ENCODE data around the gene DOCK4. TPM values are rescaled to one million over a fixed set of nuclear protein-coding genes. Genes with fewer than 3 reads are reported as not detected.

DOCK4 gene
- total and polyA plus RNA-seq, 2 donors from 2014 or later, result 3.2 to 38.9 TPM

- Histone ChIP-seq H3K9me3 (ENCODE audit: control insufficient read depth in 2 of 3, insufficient read depth in 1 of 3, low read length in 3 of 3) (no peaks in the 10 kb centered on the region), H3K4me1 (ENCODE audit: control insufficient read depth in 2 of 3, insufficient read depth in 2 of 3, low read depth in 1 of 3, low read length in 3 of 3) (peaks cover 0 to 9% (median 8%) of the 10 kb centered on the region in 3 donors), H3K9ac (ENCODE audit: low read length in 3 of 3) (no peak overlapping the region), H3K36me3 (ENCODE audit: control insufficient read depth in 2 of 3, insufficient read depth in 3 of 3, low read length in 3 of 3) (no peaks in the 10 kb centered on the region), H3K27me3 (ENCODE audit: control insufficient read depth, insufficient read depth, low read length) (no peaks in the 10 kb centered on the region), H3K27ac (ENCODE audit: low read depth in 2 of 2, low read length in 2 of 2) (no peak overlapping the region), H3K4me3 (ENCODE audit: low read length in 3 of 3) (no peak overlapping the region)
- no peak for TF ChIP-seq CTCF (IDR thresholded peaks at IDR 0.05; ENCODE audit: borderline replicate concordance, extremely low read depth, insufficient read depth)
- no peak for FAIRE-seq
- DNase-seq, result no peak
- intact Hi-C loops (cut with DNase I), result no loop called here
Measured at GRCh38 chr7:112215787-112216186, 9.6 kb upstream of the DOCK4 start.

- H3K4me3 ChIP-seq (ENCODE audit: low read length in 3 of 3), result no peak overlapping the region
- no peaks in the 10 kb centered on the region for H3K27me3 ChIP-seq (ENCODE audit: control insufficient read depth, insufficient read depth, low read length)
- H3K9me3 ChIP-seq (ENCODE audit: control insufficient read depth in 2 of 3, insufficient read depth in 1 of 3, low read length in 3 of 3), result no peaks in the 10 kb centered on the region
- no peaks in the 10 kb centered on the region for H3K36me3 ChIP-seq (ENCODE audit: control insufficient read depth in 2 of 3, insufficient read depth in 3 of 3, low read length in 3 of 3)
- no peak overlapping the region for H3K27ac ChIP-seq (ENCODE audit: low read depth in 2 of 2, low read length in 2 of 2)
- no peak overlapping the region for H3K9ac ChIP-seq (ENCODE audit: low read length in 3 of 3)
- intact Hi-C loops (cut with DNase I), result no loop called here
- H3K4me1 ChIP-seq (ENCODE audit: control insufficient read depth in 2 of 3, insufficient read depth in 2 of 3, low read depth in 1 of 3, low read length in 3 of 3), result peaks cover 0 to 10% (median 9%) of the 10 kb centered on the region in 3 donors
- DNase-seq, result no peak
- no peak for FAIRE-seq
- no peak for TF ChIP-seq CTCF (IDR thresholded peaks at IDR 0.05; ENCODE audit: borderline replicate concordance, extremely low read depth, insufficient read depth)
Measured at GRCh38 chr7:112214883-112215282, 8.7 kb upstream of the DOCK4 start.

DNA sequence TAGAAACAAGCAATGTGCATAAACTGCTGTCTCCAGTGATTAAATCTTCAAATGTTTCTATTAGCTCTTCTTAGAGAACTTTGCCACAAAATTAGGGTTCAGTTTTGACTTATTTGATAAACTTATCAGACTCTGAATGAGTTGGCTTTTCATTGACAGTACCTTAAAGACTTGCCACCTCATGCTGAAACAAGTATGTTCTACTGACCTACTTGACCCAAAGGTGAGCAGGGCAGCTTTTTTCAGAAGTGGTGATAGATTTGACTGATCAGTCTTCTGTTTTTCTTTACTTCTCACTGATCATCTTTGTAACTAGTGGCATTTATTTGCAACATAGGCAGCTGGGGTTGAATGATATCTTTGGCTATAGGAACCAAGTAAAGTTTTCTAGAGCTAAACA lies 8.1 kb upstream of the DOCK4 start:
- no peak overlapping the region for H3K9ac ChIP-seq (ENCODE audit: low read length in 3 of 3)
- intact Hi-C loops (cut with DNase I), result no loop called here
- DNase-seq (no peak), FAIRE-seq (no peak)
- no peaks in the 10 kb centered on the region for H3K9me3 ChIP-seq (ENCODE audit: control insufficient read depth in 2 of 3, insufficient read depth in 1 of 3, low read length in 3 of 3)
- no peaks in the 10 kb centered on the region for H3K36me3 ChIP-seq (ENCODE audit: control insufficient read depth in 2 of 3, insufficient read depth in 3 of 3, low read length in 3 of 3)
- H3K27me3 ChIP-seq (ENCODE audit: control insufficient read depth, insufficient read depth, low read length), result no peaks in the 10 kb centered on the region
- H3K4me3 ChIP-seq (ENCODE audit: low read length in 3 of 3), result no peak overlapping the region
- H3K4me1 ChIP-seq (ENCODE audit: control insufficient read depth in 2 of 3, insufficient read depth in 2 of 3, low read depth in 1 of 3, low read length in 3 of 3), result peaks cover 0 to 10% (median 9%) of the 10 kb centered on the region in 3 donors
- TF ChIP-seq CTCF (IDR thresholded peaks at IDR 0.05; ENCODE audit: borderline replicate concordance, extremely low read depth, insufficient read depth), result no peak
- H3K27ac ChIP-seq (ENCODE audit: low read depth in 2 of 2, low read length in 2 of 2), result no peak overlapping the region

DNA sequence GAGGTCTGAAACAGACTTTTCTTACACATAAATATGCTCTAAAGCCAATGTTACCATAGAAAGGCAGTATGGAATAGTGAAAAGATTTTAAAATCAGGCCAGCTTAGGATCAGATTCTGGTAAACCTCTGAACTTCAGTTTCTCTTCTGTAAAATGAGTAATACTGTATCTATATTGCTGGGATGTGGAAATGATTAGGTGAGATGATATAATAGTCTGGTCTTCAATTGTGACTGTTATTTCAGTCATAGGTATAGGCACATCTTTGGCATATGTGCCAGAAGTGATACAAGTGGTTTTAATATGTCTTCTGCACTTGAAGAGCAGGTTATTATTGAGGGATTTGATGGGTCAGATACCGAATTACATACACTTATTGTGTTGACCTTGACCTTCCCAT lies 7.5 kb upstream of the DOCK4 start:
- no peak for FAIRE-seq
- DNase-seq, result no peak
- intact Hi-C loops (cut with DNase I), result no loop called here

More for the DNA sequence above, 7.5 kb upstream of the DOCK4 start:
- no peak overlapping the region for H3K4me3 ChIP-seq (ENCODE audit: low read length in 3 of 3)
- H3K4me1 ChIP-seq (ENCODE audit: control insufficient read depth in 2 of 3, insufficient read depth in 2 of 3, low read depth in 1 of 3, low read length in 3 of 3), result peaks cover 0 to 10% (median 9%) of the 10 kb centered on the region in 3 donors
- no peak overlapping the region for H3K9ac ChIP-seq (ENCODE audit: low read length in 3 of 3)
- no peaks in the 10 kb centered on the region for H3K27me3 ChIP-seq (ENCODE audit: control insufficient read depth, insufficient read depth, low read length)
- no peak overlapping the region for H3K27ac ChIP-seq (ENCODE audit: low read depth in 2 of 2, low read length in 2 of 2)
- no peaks in the 10 kb centered on the region for H3K9me3 ChIP-seq (ENCODE audit: control insufficient read depth in 2 of 3, insufficient read depth in 1 of 3, low read length in 3 of 3)
- TF ChIP-seq CTCF (IDR thresholded peaks at IDR 0.05; ENCODE audit: borderline replicate concordance, extremely low read depth, insufficient read depth), result no peak
- no peaks in the 10 kb centered on the region for H3K36me3 ChIP-seq (ENCODE audit: control insufficient read depth in 2 of 3, insufficient read depth in 3 of 3, low read length in 3 of 3)

Measured in kidney (tissue), 14 donors.